ENCODE data around the gene CAV1.
A peak's percentile ranks its signal among the peaks of the same experiment; 100 is the strongest.

CAV1 gene

GRCh38 chr7:116505278-116505677, 19.6 kb upstream of the CAV1 start:
- DNase-seq = no peak

GRCh38 chr7:116505823-116506222, 19.0 kb upstream of the CAV1 start:
- DNase-seq = no peak

GRCh38 chr7:116509982-116510579, 14.8 kb upstream of the CAV1 start:
- DNase-seq = no peak

GRCh38 chr7:116510795-116511194, 14.0 kb upstream of the CAV1 start:
- no peak for DNase-seq

- DNase-seq = no peak
These were observed 13.0 kb upstream of the CAV1 start for GRCh38 chr7:116511552-116512519.

- no peak for DNase-seq
These were observed 12.2 kb upstream of the CAV1 start for GRCh38 chr7:116512520-116513188.

GRCh38 chr7:116515584-116515983, 9.3 kb upstream of the CAV1 start:
- no peak for DNase-seq

GRCh38 chr7:116516324-116516723, 8.5 kb upstream of the CAV1 start:
- no peak for DNase-seq

GRCh38 chr7:116517626-116518025, 7.2 kb upstream of the CAV1 start:
- no peak for DNase-seq

- DNase-seq = no peak
These were observed 5.9 kb upstream of the CAV1 start for GRCh38 chr7:116518961-116519360.

GRCh38 chr7:116521046-116521664, 3.7 kb upstream of the CAV1 start:
- DNase-seq = no peak

GRCh38 chr7:116522247-116522646, 2.6 kb upstream of the CAV1 start:
- peak; percentile 57 for DNase-seq

GRCh38 chr7:116524221-116524608, 621 bp upstream of the CAV1 start:
- no peak for DNase-seq

- DNase-seq = no peak
These were observed 569 bp downstream of the CAV1 start for GRCh38 chr7:116525298-116525912.

GRCh38 chr7:116525913-116526861, 1.4 kb downstream of the CAV1 start:
- DNase-seq = peak; percentile 76

- no peak for DNase-seq
These were observed 2.1 kb downstream of the CAV1 start for GRCh38 chr7:116526897-116527296.

- no peak for DNase-seq
These were observed 2.7 kb downstream of the CAV1 start for GRCh38 chr7:116527521-116527920.

- peak; percentile 88 for DNase-seq
These were observed 3.4 kb downstream of the CAV1 start for GRCh38 chr7:116528008-116528789.

- no peak for DNase-seq
These were observed 4.4 kb downstream of the CAV1 start for GRCh38 chr7:116529250-116529649.

- no peak for DNase-seq
These were observed 5.4 kb downstream of the CAV1 start for GRCh38 chr7:116530107-116530820.

Data from amniotic stem cell (primary cell).